NCI-H446 (cell line): Measurements from ENCODE around the gene TMEM26.

Experiments
- DNase-seq, 2 experiments: peaks; one replicate each; lab custom pipeline; 2025; lab: John Stamatoyannopoulos, UW

Gene TMEM26

DNA sequence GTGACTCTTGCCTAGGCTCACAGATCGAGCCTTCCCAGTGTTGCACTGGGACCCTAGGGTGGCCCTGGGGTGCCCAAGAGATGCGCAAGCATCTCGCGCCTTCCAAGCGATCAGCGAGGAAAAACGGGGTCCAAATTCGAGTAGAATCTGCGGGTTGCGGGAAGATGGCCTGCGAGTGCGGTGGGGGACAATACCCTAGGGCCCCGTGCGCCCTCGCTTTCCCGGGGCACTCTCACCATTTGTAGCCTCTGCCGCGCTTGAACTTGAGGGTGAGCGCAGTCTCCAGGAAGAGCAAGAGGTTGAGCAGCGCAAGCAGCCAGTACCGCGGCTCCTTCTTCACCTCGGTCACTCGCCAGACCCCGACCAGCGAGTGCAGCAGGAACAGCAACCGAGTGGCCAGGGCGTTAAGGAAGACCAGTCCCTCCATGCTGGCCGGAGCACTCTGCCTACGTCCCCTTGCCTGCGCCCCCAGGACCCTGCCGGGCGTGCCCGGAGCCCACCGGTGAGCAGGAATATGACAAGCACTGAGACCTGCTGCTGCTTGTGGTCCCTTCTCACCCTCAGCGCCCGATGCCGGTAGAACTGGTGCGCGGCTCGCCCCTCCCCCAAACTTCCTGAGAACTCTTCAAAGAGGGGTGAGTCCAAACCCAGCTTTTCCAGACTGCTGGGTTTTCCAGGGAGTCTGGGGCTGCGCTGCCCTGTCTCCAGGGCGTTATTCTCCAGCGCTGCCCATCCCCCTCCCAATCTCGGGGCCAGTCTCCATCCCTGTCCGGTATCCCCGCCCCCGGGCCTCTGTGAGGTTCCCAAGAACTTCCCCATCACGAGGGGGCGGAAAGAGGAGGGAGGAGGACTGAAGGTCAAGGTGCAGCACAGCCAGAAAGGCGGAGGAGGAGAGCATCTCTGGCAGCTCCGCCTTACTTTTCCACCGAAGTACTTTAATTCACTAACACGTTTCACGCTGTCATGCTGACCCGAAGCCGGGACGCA, at the start of gene TMEM26:
TMEM26 (minus strand) TSS at position 727 of the 987 bp plus-strand sequence; CDS start at position 427, 300 bp downstream.
- DNase-seq: no peak

- DNase-seq: no peak
Observed at GRCh38 chr10:61500460-61500859, 47.3 kb upstream of the TMEM26 start.

DNA sequence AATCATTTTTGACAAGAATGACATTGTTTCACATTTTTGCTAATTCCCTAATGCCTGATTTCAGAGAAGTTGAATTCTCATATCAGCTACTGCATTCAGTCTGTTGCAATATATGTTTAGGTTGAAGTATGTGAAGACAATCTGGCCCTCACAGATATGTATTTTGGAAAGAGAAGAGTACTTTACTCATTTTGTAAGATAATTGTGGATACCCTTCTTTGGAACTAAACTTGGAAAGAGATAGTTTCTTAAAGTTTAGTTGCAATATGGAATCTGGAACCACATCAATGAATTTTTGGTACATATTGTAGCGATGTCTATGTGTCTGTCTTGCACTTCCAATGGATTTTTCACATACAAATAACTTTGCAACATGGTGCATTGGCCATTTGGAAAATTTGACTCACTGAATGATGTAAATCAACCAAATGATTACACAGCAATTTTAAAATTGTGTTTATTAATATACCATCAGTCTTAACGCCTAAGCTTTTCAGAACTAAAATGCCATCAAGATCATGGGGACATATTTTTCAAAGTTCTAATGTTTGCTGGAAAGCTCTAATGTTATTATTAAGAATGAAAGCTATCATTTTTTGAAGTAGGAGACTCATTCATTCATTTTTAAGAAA, 39.3 kb upstream of the TMEM26 start:
- no peak for DNase-seq

- no peak for DNase-seq
Observed at GRCh38 chr10:61487506-61487905, 34.3 kb upstream of the TMEM26 start.

GRCh38 chr10:61486738-61487396, 33.7 kb upstream of the TMEM26 start:
- no peak for DNase-seq

GRCh38 chr10:61486251-61486650, 33.1 kb upstream of the TMEM26 start:
- no peak for DNase-seq

- DNase-seq: no peak
Observed at GRCh38 chr10:61481597-61481996, 28.4 kb upstream of the TMEM26 start.

DNA sequence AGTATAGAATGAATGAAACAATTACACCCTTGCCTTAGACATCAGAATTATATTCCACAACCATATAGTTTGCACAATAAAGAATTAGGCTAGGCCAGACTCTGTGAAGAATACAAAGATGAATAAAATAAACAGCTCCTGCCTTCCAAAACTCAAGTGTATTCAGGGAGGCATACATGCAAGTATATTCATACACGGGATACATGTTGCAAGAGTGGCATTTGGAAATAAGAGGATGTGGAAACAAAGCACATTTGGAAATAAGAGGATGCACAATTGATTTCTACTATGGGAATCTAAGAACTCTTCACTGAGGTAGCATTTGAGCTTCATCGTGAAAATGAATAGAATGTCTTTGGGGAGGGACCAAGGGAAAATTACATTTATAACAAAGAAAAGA, 27.0 kb upstream of the TMEM26 start:
- DNase-seq: no peak

DNA sequence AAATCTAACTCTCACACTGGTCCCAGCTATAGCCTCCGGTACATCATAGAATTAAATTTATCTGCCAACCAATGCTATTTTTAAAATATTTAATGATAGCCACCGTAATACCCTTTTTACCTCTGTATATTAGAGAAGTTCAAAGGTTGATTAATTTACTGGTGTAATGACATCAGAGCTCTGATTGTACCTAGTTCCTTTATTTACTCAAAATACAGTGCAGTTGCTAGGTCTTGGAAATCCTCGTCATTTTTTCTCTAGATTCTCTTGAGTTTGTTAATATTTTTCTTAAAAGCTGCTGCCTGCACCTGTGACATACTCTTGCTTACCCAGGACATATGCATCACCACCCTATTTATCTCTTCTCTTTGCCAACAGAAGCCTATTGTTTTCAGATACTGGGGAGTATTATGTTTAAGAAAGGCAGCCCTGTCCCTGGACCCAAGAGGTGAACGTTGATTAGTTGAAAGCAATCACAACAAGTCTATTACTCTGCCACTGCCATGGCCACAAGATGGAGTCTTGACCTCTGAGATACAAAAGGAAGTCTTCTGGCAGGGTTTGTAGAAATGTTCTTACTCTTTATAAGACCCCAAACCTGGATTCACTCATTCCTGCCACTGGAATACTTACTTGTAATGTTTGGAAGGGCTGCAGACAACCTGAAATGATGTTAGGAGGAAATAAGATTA, 25.6 kb upstream of the TMEM26 start:
- no peak for DNase-seq

DNA sequence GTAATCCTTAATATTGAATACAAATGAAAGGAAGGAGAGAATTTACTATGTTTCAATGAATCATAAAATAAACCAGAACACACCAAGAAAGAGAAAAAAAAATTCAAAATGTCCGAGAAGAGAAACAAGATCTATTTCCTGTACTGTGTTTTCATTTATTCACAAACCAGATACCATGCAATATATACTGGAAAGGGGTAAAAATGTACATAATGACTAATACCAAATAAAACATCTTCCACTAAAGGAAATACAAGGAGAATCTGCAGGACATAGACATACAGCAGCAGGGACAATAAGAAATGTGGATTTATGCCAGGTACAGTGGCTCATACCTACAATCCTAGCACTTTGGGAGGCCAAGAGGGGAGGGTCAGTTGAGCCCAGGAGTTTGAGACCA, 24.3 kb upstream of the TMEM26 start:
- no peak for DNase-seq

DNA sequence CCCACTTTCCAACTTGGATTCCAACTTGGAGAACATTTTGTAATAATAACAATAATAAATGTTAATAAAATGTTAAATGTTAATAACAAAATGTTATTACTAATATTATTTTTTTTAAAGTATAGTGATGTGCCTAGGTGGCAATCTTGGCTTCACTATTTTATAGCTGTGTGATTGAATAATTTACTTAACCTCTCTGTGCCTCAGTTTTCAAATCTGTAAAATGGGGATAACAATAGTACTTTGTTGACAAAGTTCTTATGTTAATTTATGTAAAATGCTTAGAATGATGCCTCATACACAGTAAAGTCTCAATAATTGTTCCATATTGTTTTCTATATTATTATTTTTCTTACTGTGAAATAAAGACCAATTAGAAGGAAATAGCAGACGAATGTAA, 23.3 kb upstream of the TMEM26 start:
- no peak for DNase-seq

GRCh38 chr10:61475449-61475873, 22.3 kb upstream of the TMEM26 start:
- DNase-seq: no peak

DNA sequence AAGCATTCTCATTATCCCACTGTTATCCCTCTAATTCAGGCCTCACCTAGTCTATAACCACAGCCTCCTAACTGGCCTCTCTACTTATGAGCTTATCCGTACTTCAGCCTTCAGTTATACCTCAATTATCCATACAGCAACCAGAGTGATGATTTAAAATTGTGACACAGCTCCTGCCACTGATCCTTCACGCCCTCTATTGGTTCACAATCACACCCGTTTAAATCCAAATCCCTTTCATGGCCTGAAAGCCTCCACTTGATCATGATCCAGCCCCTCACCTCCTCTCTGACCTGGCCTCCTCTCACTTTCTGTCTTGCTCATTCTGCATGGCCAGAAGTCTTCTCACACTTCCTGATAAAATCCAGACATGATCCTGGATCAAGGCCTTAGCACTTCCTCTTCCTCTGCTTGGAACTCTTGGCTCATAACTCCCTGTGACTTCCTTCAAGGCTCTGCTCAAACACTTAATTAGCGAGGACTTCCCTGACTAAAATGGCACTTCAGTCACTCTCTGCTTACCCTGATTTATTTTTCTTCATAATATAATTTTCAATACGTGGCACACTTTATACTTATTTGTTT, 19.0 kb upstream of the TMEM26 start:
- DNase-seq: no peak

GRCh38 chr10:61471491-61471890, 18.3 kb upstream of the TMEM26 start:
- no peak for DNase-seq

- DNase-seq: no peak
Observed at GRCh38 chr10:61470740-61471139, 17.6 kb upstream of the TMEM26 start.

DNA sequence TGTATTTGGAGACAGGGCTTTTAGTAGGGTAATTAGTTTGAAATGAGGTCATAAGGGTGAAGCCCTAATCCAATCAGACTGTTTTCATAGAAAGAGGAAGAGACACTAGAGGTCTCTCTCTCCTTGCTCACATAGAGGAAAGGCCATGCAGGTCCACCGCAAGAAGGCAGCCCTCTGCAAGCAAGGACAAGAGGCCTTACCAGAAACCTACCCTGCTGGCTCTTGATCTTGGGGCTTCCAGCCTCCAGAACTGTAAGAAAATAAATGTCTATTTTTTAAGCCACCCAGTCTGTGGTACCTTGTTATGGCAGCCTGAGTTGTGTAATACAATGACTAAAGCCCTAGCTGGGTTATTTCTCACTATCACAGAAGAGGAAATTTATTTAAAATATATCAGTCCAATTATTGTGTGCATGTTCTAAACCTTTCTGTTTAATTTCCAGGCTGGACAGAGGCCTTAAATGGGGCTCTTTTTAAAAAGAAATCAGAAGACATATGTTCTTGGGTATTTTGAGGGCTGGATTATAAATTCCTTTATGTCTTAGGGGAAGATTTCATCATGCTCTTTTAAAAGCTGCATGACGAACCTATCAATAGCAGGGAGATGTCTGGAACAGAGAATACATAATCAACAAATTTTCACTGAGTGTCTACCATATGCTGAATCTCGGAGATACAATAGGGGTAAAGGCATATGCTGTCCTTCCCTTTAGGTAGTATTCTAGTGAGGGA, 12.9 kb upstream of the TMEM26 start:
- no peak for DNase-seq

GRCh38 chr10:61465171-61465496, 12.0 kb upstream of the TMEM26 start:
- no peak for DNase-seq

GRCh38 chr10:61464461-61465170, 11.4 kb upstream of the TMEM26 start:
- DNase-seq: no peak

DNA sequence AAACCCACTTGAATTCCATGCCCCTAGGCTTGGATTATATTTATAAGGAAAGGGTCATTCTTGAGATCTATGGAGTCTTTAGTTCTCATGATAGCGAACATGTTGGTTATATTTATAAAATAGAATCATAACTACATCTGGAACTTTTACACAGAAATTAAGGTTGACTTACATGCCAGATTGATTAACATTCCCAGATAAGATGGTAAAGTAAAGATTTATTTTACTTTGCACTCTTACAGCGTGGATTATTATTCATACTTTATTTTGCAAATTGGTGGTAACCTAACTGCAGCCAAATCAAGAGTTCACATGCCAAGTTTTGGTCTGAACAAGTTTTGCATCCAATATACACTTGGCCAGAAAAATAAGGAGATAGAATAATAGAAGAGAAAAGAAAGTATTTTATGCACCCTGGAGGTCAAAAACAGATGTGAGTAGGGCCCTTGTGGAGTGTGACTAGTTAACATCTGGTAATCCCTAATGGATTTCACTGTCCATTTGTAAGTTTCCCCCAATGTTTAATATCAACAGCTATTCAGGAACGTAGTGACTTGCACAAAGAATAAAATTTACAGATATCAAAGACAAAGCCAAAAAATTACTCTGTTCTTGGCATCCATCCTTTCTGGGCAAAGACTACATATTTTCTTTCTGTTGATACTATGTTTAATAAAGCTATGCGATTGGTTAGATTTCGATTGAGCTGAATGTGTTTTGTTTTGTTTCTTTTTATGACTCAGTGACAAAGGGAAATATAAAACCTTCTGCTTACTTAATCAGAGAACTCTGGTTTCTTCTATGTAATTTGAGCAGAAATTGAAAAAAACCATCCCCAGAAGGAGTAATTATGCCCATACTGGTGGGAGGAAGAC, 10.1 kb upstream of the TMEM26 start:
- peak; percentile 37 to 63 for DNase-seq
